ENCODE data around the gene CLRN2.

GRCh38 chr4:17565846-17566245, 50.9 kb downstream of the CLRN2 start:
- no peak for TF ChIP-seq REST (IDR thresholded peaks at IDR 0.05; ENCODE audit: borderline replicate concordance)
- no peak for TF ChIP-seq CTCF (IDR thresholded peaks at IDR 0.05; ENCODE audit: poor library complexity, severe bottlenecking)
- no peak for TF ChIP-seq EZH2 (IDR thresholded peaks at IDR 0.05; ENCODE audit: borderline replicate concordance, insufficient read depth, low read length, poor library complexity, severe bottlenecking)
- TF ChIP-seq SMC3 (conservative IDR thresholded peaks at IDR 0.05; ENCODE audit: poor library complexity), result no peak
- no peak for TF ChIP-seq POLR2AphosphoS5 (IDR thresholded peaks at IDR 0.05)
- no peak for TF ChIP-seq EP300 (conservative IDR thresholded peaks at IDR 0.05; ENCODE audit: poor library complexity, severe bottlenecking)
